Loucy (cell line): Measurements from ENCODE around the gene AP1AR.

Source experiments
- CTCF ChIP-seq: fragments of 200-600 bp; sonication (generic); conservative IDR thresholded peaks from 2 replicates; pipeline ENCODE4 v1.5.1; 2014; ENCODE audit warnings: mild to moderate bottlenecking, antibody characterized with exemption, low read length
- EZH2phosphoT487 ChIP-seq: fragments of 200-600 bp; IDR thresholded peaks from 2 replicates; pipeline ENCODE4 v1.6.1; 2018; ENCODE audit warnings: antibody characterized with exemption, mild to moderate bottlenecking, moderate library complexity, borderline replicate concordance

- TF ChIP-seq EZH2phosphoT487 (no peak), CTCF (no peak)
These were observed 4.5 kb downstream of the AP1AR start for GRCh38 chr4:112236040-112236439.
